IMR-90 (cell line): ENCODE data around the gene GRN. TPM values are rescaled to one million over a fixed set of nuclear protein-coding genes. Genes with fewer than 3 reads are reported as not detected.

Experiments used
- ATAC-seq: fragments of 200-7000 bp; cut with Tn5 transposase; 2 replicates; pipeline ENCODE4 v1.9.1; 2020; ENCODE audit warnings: low read depth, mild to moderate bottlenecking, moderate library complexity
- BruUV-seq: library from RNA; stranded (reverse); fragments of 400-500 nt; replicated peaks from 2 replicates; lab custom pipeline; 2021; lab: Mats Ljungman, UMichigan
- CTCF ChIA-PET: fragments of 300-600 bp; formaldehyde crosslinking; extraction: SDS; loops from one replicate; lab custom pipeline; 2021; ENCODE audit warnings: antibody characterized with exemption; lab: Yijun Ruan, JAX
- POLR2A ChIA-PET: fragments of 300-600 bp; sonication (Branson Sonifier 250); formaldehyde crosslinking; loops from one replicate; lab custom pipeline; 2022; ENCODE audit warnings: antibody characterized with exemption; ENCODE audit not compliant: unreplicated experiment; lab: Charles Lee
- DNase-seq: peaks from one replicate; pipeline ENCODE4 v3.0.0; 2013
- H2AFZ ChIP-seq: replicated peaks from 2 replicates; pipeline ENCODE3; 2013; ENCODE audit warnings: low read length, mild to moderate bottlenecking; ENCODE audit not compliant: poor library complexity
- H2AK5ac ChIP-seq: 2 replicates; pipeline ENCODE4 v1.6.1; 2013; ENCODE audit warnings: low read depth, low read length, inconsistent platforms
- H2AK9ac ChIP-seq: replicated peaks from 2 replicates; pipeline ENCODE3; 2013; ENCODE audit warnings: mild to moderate bottlenecking, low read depth, low read length, moderate library complexity; ENCODE audit not compliant: poor library complexity
- H2BK120ac ChIP-seq: 2 replicates; pipeline ENCODE4 v1.6.1; 2013; ENCODE audit warnings: low read depth, low read length, inconsistent platforms
- H2BK15ac ChIP-seq: 3 replicates; pipeline ENCODE4 v1.6.1; 2013; ENCODE audit warnings: low read depth, low read length, inconsistent platforms
- H2BK20ac ChIP-seq: 2 replicates; pipeline ENCODE4 v1.6.1; 2013; ENCODE audit warnings: low read depth, mild to moderate bottlenecking, inconsistent platforms, low read length, moderate library complexity
- H2BK5ac ChIP-seq: 2 replicates; pipeline ENCODE4 v1.6.1; 2013; ENCODE audit warnings: mild to moderate bottlenecking, low read depth, low read length, inconsistent platforms; ENCODE audit not compliant: poor library complexity, severe bottlenecking
- H3K14ac ChIP-seq: replicated peaks from 2 replicates; pipeline ENCODE4 v1.6.1; 2013; ENCODE audit warnings: low read depth, low read length, inconsistent platforms
- H3K18ac ChIP-seq: 2 replicates; pipeline ENCODE4 v1.6.1; 2013; ENCODE audit warnings: low read depth, low read length, control low read depth
- H3K23ac ChIP-seq: 2 replicates; pipeline ENCODE4 v1.6.1; 2013; ENCODE audit warnings: low read depth, low read length, inconsistent platforms
- H3K27ac ChIP-seq: 2 replicates; pipeline ENCODE4 v1.5.1; 2013; ENCODE audit warnings: mild to moderate bottlenecking, control low read depth, low read length; ENCODE audit not compliant: insufficient read depth
- H3K27me3 ChIP-seq: 2 replicates; pipeline ENCODE4 v1.6.1; 2013; ENCODE audit warnings: low read length; ENCODE audit not compliant: control insufficient read depth, insufficient read depth
- H3K36me3 ChIP-seq: 2 replicates; pipeline ENCODE4 v1.6.1; 2013; ENCODE audit warnings: low read length, mixed read lengths; ENCODE audit not compliant: control insufficient read depth, insufficient read depth
- H3K4ac ChIP-seq: 2 replicates; pipeline ENCODE4 v1.6.1; 2013; ENCODE audit warnings: low read depth, low read length, inconsistent platforms
- H3K4me1 ChIP-seq: 2 replicates; pipeline ENCODE4 v1.6.1; 2013; ENCODE audit warnings: low read length, mixed read lengths; ENCODE audit not compliant: control insufficient read depth, insufficient read depth
- H3K4me2 ChIP-seq: 2 replicates; pipeline ENCODE4 v1.6.1; 2013; ENCODE audit warnings: low read depth, mild to moderate bottlenecking, control low read depth, low read length, moderate library complexity
- H3K4me3 ChIP-seq: 2 replicates; pipeline ENCODE4 v1.5.1; 2013; ENCODE audit warnings: low read depth, mild to moderate bottlenecking, control low read depth, low read length, moderate library complexity; ENCODE audit not compliant: insufficient read depth
- H3K56ac ChIP-seq: 2 replicates; pipeline ENCODE4 v1.6.1; 2013; ENCODE audit warnings: low read length, inconsistent platforms; ENCODE audit not compliant: insufficient read depth; ENCODE audit errors: extremely low read depth
- H3K79me1 ChIP-seq, 2 experiments: 2 replicates each; pipeline ENCODE4 v1.6.1; 2013; ENCODE audit warnings: low read length in 2 of 2, inconsistent platforms in 1 of 2, low read depth in 1 of 2
- H3K9ac ChIP-seq: 2 replicates; pipeline ENCODE4 v1.6.1; 2013; ENCODE audit warnings: low read depth, low read length, control low read depth
- H3K9me1 ChIP-seq: 2 replicates; pipeline ENCODE4 v1.6.1; 2013; ENCODE audit warnings: low read length, inconsistent platforms; ENCODE audit not compliant: insufficient read depth
- H3K9me3 ChIP-seq: 2 replicates; pipeline ENCODE4 v1.6.1; 2013; ENCODE audit warnings: low read length; ENCODE audit not compliant: control insufficient read depth, insufficient read depth
- H4K20me1 ChIP-seq: 2 replicates; pipeline ENCODE4 v1.6.1; 2013; ENCODE audit warnings: low read length, inconsistent platforms; ENCODE audit not compliant: insufficient read depth
- H4K5ac ChIP-seq: 2 replicates; pipeline ENCODE4 v1.6.1; 2013; ENCODE audit warnings: mild to moderate bottlenecking, low read depth, low read length, control low read depth
- H4K8ac ChIP-seq, 2 experiments: 2 replicates each; pipeline ENCODE4 v1.6.1; 2013; ENCODE audit warnings: low read depth in 2 of 2, low read length in 2 of 2, control low read depth in 1 of 2, inconsistent platforms in 1 of 2
- H4K91ac ChIP-seq: 2 replicates; pipeline ENCODE4 v1.6.1; 2013; ENCODE audit warnings: low read depth, low read length, inconsistent platforms; ENCODE audit not compliant: insufficient read depth
- CEBPB ChIP-seq: IDR thresholded peaks from 2 replicates; pipeline ENCODE4 v1.6.1; 2012; ENCODE audit warnings: low read depth, low read length, improper control_type of control experiment
- CHD1 ChIP-seq: IDR thresholded peaks from 2 replicates; pipeline ENCODE4 v1.6.1; 2012; ENCODE audit warnings: low read depth, low read length, improper control_type of control experiment
- CTCF ChIP-seq: conservative IDR thresholded peaks from 2 replicates; pipeline ENCODE4 v1.5.1; 2012; ENCODE audit warnings: mild to moderate bottlenecking, low read depth, low read length, improper control_type of control experiment
- FOS ChIP-seq: fragments of 150-350 bp; IDR thresholded peaks from 2 replicates; pipeline ENCODE4 v1.6.1; 2016; ENCODE audit warnings: low read depth, low read length
- MAZ ChIP-seq: IDR thresholded peaks from 2 replicates; pipeline ENCODE4 v1.6.1; 2012; ENCODE audit warnings: low read depth, mild to moderate bottlenecking, low read length, improper control_type of control experiment, moderate library complexity, borderline replicate concordance
- MXI1 ChIP-seq: IDR thresholded peaks from 2 replicates; pipeline ENCODE4 v1.6.1; 2012; ENCODE audit warnings: low read depth, mild to moderate bottlenecking, low read length, moderate library complexity, borderline replicate concordance
- RAD21 ChIP-seq: IDR thresholded peaks from 2 replicates; pipeline ENCODE4 v1.6.1; 2012; ENCODE audit warnings: low read length, improper control_type of control experiment
- RCOR1 ChIP-seq: IDR thresholded peaks from 2 replicates; pipeline ENCODE4 v1.6.1; 2012; ENCODE audit warnings: mild to moderate bottlenecking, low read length, improper control_type of control experiment; ENCODE audit not compliant: insufficient replicate concordance
- RFX5 ChIP-seq: IDR thresholded peaks from 2 replicates; pipeline ENCODE4 v1.8.0; 2012; ENCODE audit warnings: low read depth, mild to moderate bottlenecking, low read length, moderate library complexity
- SMC3 ChIP-seq: fragments of 150-350 bp; IDR thresholded peaks from 2 replicates; pipeline ENCODE4 v1.6.1; 2016; ENCODE audit warnings: low read depth, mild to moderate bottlenecking, antibody characterized with exemption, low read length, moderate library complexity
- USF2 ChIP-seq: fragments of 150-350 bp; IDR thresholded peaks from 2 replicates; pipeline ENCODE4 v1.6.1; 2017; ENCODE audit warnings: mild to moderate bottlenecking, antibody characterized with exemption, low read length, low read depth
- WGBS, 2 experiments: methylation state at CpG; one replicate each; pipeline versions ENCODE4 v1.1.5 to v1.1.7; 2013; ENCODE audit warnings: missing lambda C conversion rate in 2 of 2; ENCODE audit not compliant: insufficient read length in 1 of 2; ENCODE audit errors: extremely low coverage in 2 of 2; 5-methylcytosine and 5-hydroxymethylcytosine counted together
- dilution Hi-C: fragments of 300-500 bp; cut with HindIII; formaldehyde crosslinking; loops from one replicate; pipeline ENCODE4 v1.14.3; 2018; ENCODE audit warnings: low sequenced_read_pairs; ENCODE audit not compliant: unreplicated experiment
- in situ Hi-C: fragments of 300-500 bp; cut with MboI; formaldehyde crosslinking; loops from 3 replicates; pipeline ENCODE4 v1.14.3; 2019; ENCODE audit warnings: low sequenced_read_pairs, inconsistent platforms, mixed read lengths
- intact Hi-C: fragments of 100-400 bp; cut with micrococcal nuclease; formaldehyde crosslinking; loops from 2 replicates; pipeline ENCODE4 v1.10.0; 2022
- polyA plus RNA-seq, 3 experiments: library from polyadenylated mRNA; depleted of rRNA; stranded (reverse); fragments of >200 nt; gene quantifications; 2 replicates each; pipeline ENCODE4 v1.2.3, GENCODE V29; 2012; ENCODE audit warnings: low replicate concordance in 1 of 3
- total RNA-seq: library from RNA; depleted of rRNA; stranded (reverse); fragments of >200 nt; gene quantifications from 2 replicates; pipeline ENCODE4 v1.2.3, GENCODE V29; 2012

Gene GRN
- total and polyA plus RNA-seq, 2 of the 4 experiments (the other 2 are of a cell fraction) = 38.9 to 494 TPM

GRCh38 chr17:44381810-44382305, 36.8 kb downstream of the GRN start:
- Histone ChIP-seq H3K18ac (no peak overlapping the region), H3K4me3 (no peak overlapping the region), H3K9me3 (no peaks in the 10 kb centered on the region; the same call in 1 of the 2 replicates), H3K9me1 (no peaks in the 10 kb centered on the region), H3K23ac (no peak overlapping the region), H3K4me1 (peaks cover 2% of the 10 kb centered on the region; the same call in 1 of the 2 replicates), H2BK20ac (no peak overlapping the region), H3K4ac (no peak overlapping the region), H3K27ac (no peak overlapping the region), H2AK9ac (no peak overlapping the region), H4K5ac (no peak overlapping the region), H2AFZ (no peak overlapping the region), H3K79me1 (no peaks in the 10 kb centered on the region), H4K91ac (no peak overlapping the region), H2BK15ac (no peak overlapping the region), H3K4me2 (no peak overlapping the region), H4K8ac (no peak overlapping the region), H2BK120ac (no peak overlapping the region), H3K27me3 (peaks cover 36% of the 10 kb centered on the region), H2BK5ac (no peak overlapping the region), H2AK5ac (no peak overlapping the region), H3K9ac (no peak overlapping the region), H3K14ac (no peak overlapping the region), H3K56ac (no peak overlapping the region), H3K36me3 (no peaks in the 10 kb centered on the region), H4K20me1 (0 out of 2 replicates have a peak, but pooled peaks cover 3% of the 10 kb centered on the region)
- dilution Hi-C loops = no loop called here
- in situ Hi-C loops = no loop called here
- no TSS peak for BruUV-seq
- intact Hi-C loops = no loop called here
- CTCF ChIA-PET = no interaction called here
- TF ChIP-seq SMC3 (no peak), FOS (no peak), USF2 (no peak), MXI1 (no peak), RCOR1 (no peak), CHD1 (no peak), RAD21 (no peak), RFX5 (no peak), CEBPB (no peak), MAZ (no peak), CTCF (no peak)
- no peak for ATAC-seq
- WGBS, 2 experiments = 87% methylated on average over 3 of the region's 4 CpGs; no CpG with 5 or more reads in 1 of the 2 experiments
- POLR2A ChIA-PET = no interaction called here
- no peak for DNase-seq
